BE2C (cell line): ENCODE data around the gene KIF26A.
A peak's percentile ranks its signal among the peaks of the same experiment; 100 is the strongest.

Experiments used
- DNase-seq: peaks from one replicate; pipeline ENCODE4 v3.0.0-alpha.2; 2020
- H3K27me3 ChIP-seq: fragments of 250-450 bp; sonication (Bioruptor Pico); 2 replicates; pipeline ENCODE4 v1.5.1; 2020; ENCODE audit warnings: mild to moderate bottlenecking
- H3K36me3 ChIP-seq: fragments of 250-450 bp; sonication (Bioruptor Pico); 2 replicates; pipeline ENCODE4 v1.5.1; 2020; ENCODE audit warnings: mild to moderate bottlenecking
- H3K4me1 ChIP-seq: fragments of 250-450 bp; sonication (Bioruptor Pico); 2 replicates; pipeline ENCODE4 v1.5.1; 2020
- H3K4me3 ChIP-seq: 2 replicates; pipeline ENCODE4 v1.5.1; 2011; ENCODE audit warnings: low read depth, low read length
- H3K9me3 ChIP-seq: fragments of 250-450 bp; sonication (Bioruptor Pico); 2 replicates; pipeline ENCODE4 v1.5.1; 2020
- CTCF ChIP-seq: IDR thresholded peaks from 2 replicates; pipeline ENCODE4 v1.5.1; 2012; ENCODE audit warnings: mild to moderate bottlenecking, low read depth, low read length

KIF26A gene

DNA sequence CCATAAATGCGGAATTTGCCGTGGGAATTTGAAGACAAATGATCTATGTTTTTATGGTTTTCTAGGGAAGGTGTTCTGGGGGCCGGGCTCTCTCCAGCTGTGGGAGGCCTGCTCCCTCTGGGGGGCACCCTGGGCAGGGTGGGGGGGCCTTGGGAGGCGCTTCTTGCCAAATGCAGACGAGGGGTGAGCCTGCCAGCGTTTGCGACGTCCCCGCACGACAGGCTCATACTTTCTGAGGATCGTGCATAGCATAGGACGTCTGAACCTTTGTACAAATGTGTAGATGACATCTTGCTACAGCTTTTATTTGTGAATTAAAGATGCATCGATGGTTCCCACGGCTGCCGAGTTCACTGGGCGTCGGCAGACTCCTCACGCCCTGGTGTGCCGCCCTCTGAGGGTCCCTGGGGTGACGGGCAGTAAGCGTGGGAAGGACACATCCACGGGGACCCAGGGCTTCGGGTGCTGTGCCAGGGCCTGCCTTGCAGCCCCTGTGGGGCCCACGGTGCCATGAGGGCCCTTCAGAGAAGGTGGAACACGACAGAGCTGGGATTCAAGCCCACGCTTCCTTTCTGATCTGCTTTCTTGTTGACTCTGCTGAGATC lies 42.3 kb downstream of the KIF26A start:
- no peaks in the 10 kb centered on the region for H3K9me3 ChIP-seq
- H3K4me3 ChIP-seq, result no peak overlapping the region
- H3K27me3 ChIP-seq, result no peaks in the 10 kb centered on the region
- peaks cover 44% of the 10 kb centered on the region for H3K4me1 ChIP-seq
- no peak for DNase-seq
- TF ChIP-seq CTCF, result no peak
- peaks cover 68% of the 10 kb centered on the region for H3K36me3 ChIP-seq

- Histone ChIP-seq H3K4me3 (no peak overlapping the region), H3K27me3 (no peaks in the 10 kb centered on the region), H3K36me3 (peaks cover 55% of the 10 kb centered on the region), H3K9me3 (no peaks in the 10 kb centered on the region), H3K4me1 (peaks cover 44% of the 10 kb centered on the region)
- no peak for TF ChIP-seq CTCF
- no peak for DNase-seq
Measured at GRCh38 chr14:104181761-104182530, 43.6 kb downstream of the KIF26A start.

GRCh38 chr14:104182857-104183425 lies 44.6 kb downstream of the KIF26A start:
- no peak for DNase-seq
- TF ChIP-seq CTCF, result no peak
- no peaks in the 10 kb centered on the region for H3K27me3 ChIP-seq
- peaks cover 45% of the 10 kb centered on the region for H3K36me3 ChIP-seq
- H3K9me3 ChIP-seq, result no peaks in the 10 kb centered on the region
- H3K4me3 ChIP-seq, result no peak overlapping the region
- H3K4me1 ChIP-seq, result peaks cover 38% of the 10 kb centered on the region

DNA sequence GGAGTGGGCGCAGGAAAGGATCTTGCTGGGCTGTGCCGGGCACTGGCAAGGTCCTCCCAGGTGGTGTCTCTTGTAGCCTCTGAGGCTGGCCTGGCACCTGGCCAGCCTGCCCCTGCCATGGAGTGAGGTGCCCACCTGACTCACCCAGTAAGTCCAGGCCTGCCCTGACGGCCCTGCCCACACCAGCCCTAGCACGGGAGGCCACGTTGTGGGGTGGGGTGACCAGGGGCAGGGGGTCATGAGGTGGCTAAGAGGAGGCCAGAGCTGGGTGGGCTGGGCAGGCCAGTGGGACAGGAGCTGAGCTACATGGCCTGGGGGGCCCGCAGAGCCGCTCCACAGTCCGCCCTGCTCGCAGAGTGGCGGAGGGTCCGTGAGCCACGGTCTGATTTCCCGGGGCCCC lies 45.4 kb downstream of the KIF26A start:
- Histone ChIP-seq H3K4me3 (no peak overlapping the region), H3K9me3 (no peaks in the 10 kb centered on the region), H3K27me3 (no peaks in the 10 kb centered on the region), H3K36me3 (peaks cover 37% of the 10 kb centered on the region), H3K4me1 (peaks cover 38% of the 10 kb centered on the region)
- DNase-seq, result no peak
- TF ChIP-seq CTCF, result no peak

- H3K27me3 ChIP-seq, result no peaks in the 10 kb centered on the region
- H3K4me1 ChIP-seq, result peaks cover 42% of the 10 kb centered on the region
- H3K4me3 ChIP-seq, result no peak overlapping the region
- no peak; the same call in 1 of the 2 replicates for TF ChIP-seq CTCF
- H3K9me3 ChIP-seq, result no peaks in the 10 kb centered on the region
- peak; percentile 54 for DNase-seq
- H3K36me3 ChIP-seq, result peaks cover 30% of the 10 kb centered on the region
Measured at GRCh38 chr14:104184506-104184905, 46.1 kb downstream of the KIF26A start.
